ENCODE results near the gene FAM111A. TPM values are rescaled to one million over a fixed set of nuclear protein-coding genes. Genes with fewer than 3 reads are reported as not detected.

FAM111A gene
- polyA plus RNA-seq, 1 of the 3 experiments (the other 2 are of a cell fraction) = 5.9 TPM

DNA sequence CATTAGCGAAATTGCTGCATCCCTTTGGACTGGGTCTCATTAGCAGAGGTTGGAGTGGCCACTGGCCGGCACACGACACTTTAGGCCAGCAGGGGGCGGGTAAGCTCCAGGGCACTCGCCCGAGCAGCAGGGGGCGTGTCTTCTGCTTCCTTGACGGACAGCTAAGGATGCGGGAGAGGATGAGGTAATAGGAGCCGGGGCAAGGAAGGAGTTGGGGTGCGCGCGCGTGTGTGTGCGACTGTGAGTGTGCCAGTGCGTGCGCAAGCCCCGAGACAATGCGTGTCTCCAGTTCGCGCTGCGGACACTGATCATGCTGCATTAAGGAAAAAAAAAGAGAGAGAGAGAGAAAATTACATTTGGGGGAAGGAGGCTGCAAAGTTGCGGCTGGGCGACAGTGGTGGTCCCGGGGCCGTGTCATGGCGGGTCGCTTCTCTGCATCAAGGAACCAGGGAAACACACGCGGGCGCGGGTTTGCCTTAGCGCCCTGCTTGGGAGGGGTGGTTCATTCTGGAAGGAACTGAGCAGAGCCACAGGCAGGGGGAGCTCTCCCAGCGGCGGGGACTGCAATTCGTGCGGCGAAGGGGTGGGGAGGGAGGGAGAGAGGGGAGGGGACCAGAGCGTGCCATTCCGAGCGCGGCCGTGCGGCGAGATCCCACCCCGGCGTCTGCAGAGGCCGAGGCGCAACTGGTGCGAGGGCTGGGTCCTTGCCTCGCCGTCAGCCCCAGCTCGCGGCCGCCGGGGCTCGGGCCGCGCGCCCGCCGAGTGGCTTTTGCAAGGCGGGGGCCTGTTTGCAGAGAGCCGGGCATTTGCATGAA is 29.1 kb downstream of the FAM111A start, which contains the start of gene DTX4:
Gene DTX4, plus strand, starts transcription at position 625 of the 815 bp plus-strand sequence. CDS start 464 bp downstream, outside the sequence.
- DNase-seq = peak; percentile 92
- peak within 1 kb of the TSS; percentile 98 for H2AFZ ChIP-seq (ENCODE audit: low read depth)
- peaks cover 48% of the 10 kb centered on the region for H3K27me3 ChIP-seq (ENCODE audit: insufficient read depth)
- H3K36me3 ChIP-seq (replicated peaks in 1 of 2; ENCODE audit: control insufficient read depth in 1 of 2, insufficient read depth in 2 of 2, low read length in 1 of 2) = no peaks in the 10 kb centered on the region
- peaks cover 0 to 12% of the 10 kb centered on the region in 2 experiments; a peak in 1 of 4 replicates for H3K4me1 ChIP-seq (ENCODE audit: control insufficient read depth in 1 of 2, insufficient read depth in 2 of 2, low read depth in 1 of 2, low read length in 1 of 2)
- no peaks in the 10 kb centered on the region for H3F3A ChIP-seq (replicated peaks; ENCODE audit: insufficient read depth)
- no peak within 1 kb of the TSS for H3K27ac ChIP-seq (ENCODE audit: low read depth in 2 of 2, low read length in 1 of 2)
- under 1% methylated on average over 38 of the region's 64 CpGs for whole genome bisulfite sequencing (ENCODE audit: low lambda C conversion rate)
- peak within 1 kb of the TSS; percentile 48 to 96 for H3K4me3 ChIP-seq (ENCODE audit: low read depth in 2 of 2, low read length in 1 of 2)
- H3K9me3 ChIP-seq = no peaks in the 10 kb centered on the region
- POLR2A ChIA-PET = no interaction called here
- H3K9me2 ChIP-seq = no peaks in the 10 kb centered on the region
- no peaks in the 10 kb centered on the region for H4K20me1 ChIP-seq (ENCODE audit: insufficient read depth)
- H3K79me2 ChIP-seq (ENCODE audit: insufficient read depth) = no peaks in the 10 kb centered on the region
- CTCF ChIA-PET = interaction anchor here (0.6 to 6.5 kb wide), 46 partner anchors 9 to 1289 kb away, joined by 3 to 58 read pairs (median 4); partner anchors contain the start of gene FAM111A
- H3K9ac ChIP-seq = peak within 1 kb of the TSS; percentile 34; the same call in 1 of the 2 replicates
- peak within 1 kb of the TSS; percentile 100 for H3K4me2 ChIP-seq
- TF ChIP-seq, protein P1, sequence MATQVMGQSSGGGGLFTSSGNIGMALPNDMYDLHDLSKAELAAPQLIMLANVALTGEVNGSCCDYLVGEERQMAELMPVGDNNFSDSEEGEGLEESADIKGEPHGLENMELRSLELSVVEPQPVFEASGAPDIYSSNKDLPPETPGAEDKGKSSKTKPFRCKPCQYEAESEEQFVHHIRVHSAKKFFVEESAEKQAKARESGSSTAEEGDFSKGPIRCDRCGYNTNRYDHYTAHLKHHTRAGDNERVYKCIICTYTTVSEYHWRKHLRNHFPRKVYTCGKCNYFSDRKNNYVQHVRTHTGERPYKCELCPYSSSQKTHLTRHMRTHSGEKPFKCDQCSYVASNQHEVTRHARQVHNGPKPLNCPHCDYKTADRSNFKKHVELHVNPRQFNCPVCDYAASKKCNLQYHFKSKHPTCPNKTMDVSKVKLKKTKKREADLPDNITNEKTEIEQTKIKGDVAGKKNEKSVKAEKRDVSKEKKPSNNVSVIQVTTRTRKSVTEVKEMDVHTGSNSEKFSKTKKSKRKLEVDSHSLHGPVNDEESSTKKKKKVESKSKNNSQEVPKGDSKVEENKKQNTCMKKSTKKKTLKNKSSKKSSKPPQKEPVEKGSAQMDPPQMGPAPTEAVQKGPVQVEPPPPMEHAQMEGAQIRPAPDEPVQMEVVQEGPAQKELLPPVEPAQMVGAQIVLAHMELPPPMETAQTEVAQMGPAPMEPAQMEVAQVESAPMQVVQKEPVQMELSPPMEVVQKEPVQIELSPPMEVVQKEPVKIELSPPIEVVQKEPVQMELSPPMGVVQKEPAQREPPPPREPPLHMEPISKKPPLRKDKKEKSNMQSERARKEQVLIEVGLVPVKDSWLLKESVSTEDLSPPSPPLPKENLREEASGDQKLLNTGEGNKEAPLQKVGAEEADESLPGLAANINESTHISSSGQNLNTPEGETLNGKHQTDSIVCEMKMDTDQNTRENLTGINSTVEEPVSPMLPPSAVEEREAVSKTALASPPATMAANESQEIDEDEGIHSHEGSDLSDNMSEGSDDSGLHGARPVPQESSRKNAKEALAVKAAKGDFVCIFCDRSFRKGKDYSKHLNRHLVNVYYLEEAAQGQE (IDR thresholded peaks at IDR 0.05; ENCODE audit: low read depth, low read length) = no peak
- TF ChIP-seq RXRA (IDR thresholded peaks at IDR 0.05; ENCODE audit: borderline replicate concordance, low read depth) (no peak), CHD2 (IDR thresholded peaks at IDR 0.05; ENCODE audit: low read length, partially characterized antibody) (no peak), FOXM1 (IDR thresholded peaks at IDR 0.05; ENCODE audit: low read depth) (no peak), SIN3A (IDR thresholded peaks at IDR 0.05; ENCODE audit: borderline replicate concordance, low read depth, low read length) (no peak), RFX5 (IDR thresholded peaks at IDR 0.05; ENCODE audit: low read length) (no peak), YY1 (IDR thresholded peaks at IDR 0.05; ENCODE audit: low read depth) (no peak), TEAD4 (IDR thresholded peaks at IDR 0.05; ENCODE audit: borderline replicate concordance, insufficient read depth) (no peak), TAF1 (IDR thresholded peaks at IDR 0.05; ENCODE audit: borderline replicate concordance, low read depth, low read length) (no peak), RCOR1 (IDR thresholded peaks at IDR 0.05; ENCODE audit: low read length) (no peak), FOXJ3 (CRISPR knock-in tag; IDR thresholded peaks at IDR 0.05) (no peak), SMC3 (IDR thresholded peaks at IDR 0.05; ENCODE audit: low read depth, low read length) (peak; percentile 91), ELF1 (IDR thresholded peaks at IDR 0.05) (no peak), RAD21 (IDR thresholded peaks at IDR 0.05; ENCODE audit: low read length) (peak; percentile 86)
- TF ChIP-seq, protein P2, sequence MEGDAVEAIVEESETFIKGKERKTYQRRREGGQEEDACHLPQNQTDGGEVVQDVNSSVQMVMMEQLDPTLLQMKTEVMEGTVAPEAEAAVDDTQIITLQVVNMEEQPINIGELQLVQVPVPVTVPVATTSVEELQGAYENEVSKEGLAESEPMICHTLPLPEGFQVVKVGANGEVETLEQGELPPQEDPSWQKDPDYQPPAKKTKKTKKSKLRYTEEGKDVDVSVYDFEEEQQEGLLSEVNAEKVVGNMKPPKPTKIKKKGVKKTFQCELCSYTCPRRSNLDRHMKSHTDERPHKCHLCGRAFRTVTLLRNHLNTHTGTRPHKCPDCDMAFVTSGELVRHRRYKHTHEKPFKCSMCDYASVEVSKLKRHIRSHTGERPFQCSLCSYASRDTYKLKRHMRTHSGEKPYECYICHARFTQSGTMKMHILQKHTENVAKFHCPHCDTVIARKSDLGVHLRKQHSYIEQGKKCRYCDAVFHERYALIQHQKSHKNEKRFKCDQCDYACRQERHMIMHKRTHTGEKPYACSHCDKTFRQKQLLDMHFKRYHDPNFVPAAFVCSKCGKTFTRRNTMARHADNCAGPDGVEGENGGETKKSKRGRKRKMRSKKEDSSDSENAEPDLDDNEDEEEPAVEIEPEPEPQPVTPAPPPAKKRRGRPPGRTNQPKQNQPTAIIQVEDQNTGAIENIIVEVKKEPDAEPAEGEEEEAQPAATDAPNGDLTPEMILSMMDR (IDR thresholded peaks at IDR 0.05) = peak; percentile 89
- TF ChIP-seq, protein P3, sequence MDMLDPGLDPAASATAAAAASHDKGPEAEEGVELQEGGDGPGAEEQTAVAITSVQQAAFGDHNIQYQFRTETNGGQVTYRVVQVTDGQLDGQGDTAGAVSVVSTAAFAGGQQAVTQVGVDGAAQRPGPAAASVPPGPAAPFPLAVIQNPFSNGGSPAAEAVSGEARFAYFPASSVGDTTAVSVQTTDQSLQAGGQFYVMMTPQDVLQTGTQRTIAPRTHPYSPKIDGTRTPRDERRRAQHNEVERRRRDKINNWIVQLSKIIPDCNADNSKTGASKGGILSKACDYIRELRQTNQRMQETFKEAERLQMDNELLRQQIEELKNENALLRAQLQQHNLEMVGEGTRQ (IDR thresholded peaks at IDR 0.05; ENCODE audit: borderline replicate concordance, low read depth, low read length) = no peak
- TF ChIP-seq, protein P4, sequence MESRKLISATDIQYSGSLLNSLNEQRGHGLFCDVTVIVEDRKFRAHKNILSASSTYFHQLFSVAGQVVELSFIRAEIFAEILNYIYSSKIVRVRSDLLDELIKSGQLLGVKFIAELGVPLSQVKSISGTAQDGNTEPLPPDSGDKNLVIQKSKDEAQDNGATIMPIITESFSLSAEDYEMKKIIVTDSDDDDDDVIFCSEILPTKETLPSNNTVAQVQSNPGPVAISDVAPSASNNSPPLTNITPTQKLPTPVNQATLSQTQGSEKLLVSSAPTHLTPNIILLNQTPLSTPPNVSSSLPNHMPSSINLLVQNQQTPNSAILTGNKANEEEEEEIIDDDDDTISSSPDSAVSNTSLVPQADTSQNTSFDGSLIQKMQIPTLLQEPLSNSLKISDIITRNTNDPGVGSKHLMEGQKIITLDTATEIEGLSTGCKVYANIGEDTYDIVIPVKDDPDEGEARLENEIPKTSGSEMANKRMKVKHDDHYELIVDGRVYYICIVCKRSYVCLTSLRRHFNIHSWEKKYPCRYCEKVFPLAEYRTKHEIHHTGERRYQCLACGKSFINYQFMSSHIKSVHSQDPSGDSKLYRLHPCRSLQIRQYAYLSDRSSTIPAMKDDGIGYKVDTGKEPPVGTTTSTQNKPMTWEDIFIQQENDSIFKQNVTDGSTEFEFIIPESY (IDR thresholded peaks at IDR 0.05; ENCODE audit: borderline replicate concordance, low read depth) = no peak
- TF ChIP-seq, protein P5, sequence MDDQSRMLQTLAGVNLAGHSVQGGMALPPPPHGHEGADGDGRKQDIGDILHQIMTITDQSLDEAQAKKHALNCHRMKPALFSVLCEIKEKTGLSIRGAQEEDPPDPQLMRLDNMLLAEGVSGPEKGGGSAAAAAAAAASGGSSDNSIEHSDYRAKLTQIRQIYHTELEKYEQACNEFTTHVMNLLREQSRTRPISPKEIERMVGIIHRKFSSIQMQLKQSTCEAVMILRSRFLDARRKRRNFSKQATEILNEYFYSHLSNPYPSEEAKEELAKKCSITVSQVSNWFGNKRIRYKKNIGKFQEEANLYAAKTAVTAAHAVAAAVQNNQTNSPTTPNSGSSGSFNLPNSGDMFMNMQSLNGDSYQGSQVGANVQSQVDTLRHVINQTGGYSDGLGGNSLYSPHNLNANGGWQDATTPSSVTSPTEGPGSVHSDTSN (IDR thresholded peaks at IDR 0.05) = peak; percentile 96
- TF ChIP-seq, protein P6, sequence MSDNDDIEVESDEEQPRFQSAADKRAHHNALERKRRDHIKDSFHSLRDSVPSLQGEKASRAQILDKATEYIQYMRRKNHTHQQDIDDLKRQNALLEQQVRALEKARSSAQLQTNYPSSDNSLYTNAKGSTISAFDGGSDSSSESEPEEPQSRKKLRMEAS (IDR thresholded peaks at IDR 0.05; ENCODE audit: low read depth) = peak; percentile 42; the same call in 1 of the 2 replicates
- TF ChIP-seq, protein P7, sequence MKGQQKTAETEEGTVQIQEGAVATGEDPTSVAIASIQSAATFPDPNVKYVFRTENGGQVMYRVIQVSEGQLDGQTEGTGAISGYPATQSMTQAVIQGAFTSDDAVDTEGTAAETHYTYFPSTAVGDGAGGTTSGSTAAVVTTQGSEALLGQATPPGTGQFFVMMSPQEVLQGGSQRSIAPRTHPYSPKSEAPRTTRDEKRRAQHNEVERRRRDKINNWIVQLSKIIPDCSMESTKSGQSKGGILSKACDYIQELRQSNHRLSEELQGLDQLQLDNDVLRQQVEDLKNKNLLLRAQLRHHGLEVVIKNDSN (IDR thresholded peaks at IDR 0.05; ENCODE audit: borderline replicate concordance, low read depth) = no peak
